Activated naive CD4-positive, alpha-beta T cell treated with anti-CD3 and anti-CD28 coated beads for 36 hours (primary cell): ENCODE results near the gene ZNF611. TPM values are rescaled to one million over a fixed set of nuclear protein-coding genes. Genes with fewer than 3 reads are reported as not detected.

Source experiments
- CTCF ChIA-PET: fragments of 350-600 bp; sonication (Branson Sonifier 250); formaldehyde crosslinking; loops from one replicate; lab custom pipeline; 2021; ENCODE audit warnings: antibody characterized with exemption; lab: Charles Lee
- DNase-seq: peaks from one replicate; pipeline ENCODE4 v3.0.0-alpha.2; 2020
- H3K27ac Mint-ChIP-seq: one replicate; pipeline ENCODE4 v1.8.0; 2021; ENCODE audit warnings: mild to moderate bottlenecking, mixed read lengths
- H3K27me3 Mint-ChIP-seq: one replicate; pipeline ENCODE4 v1.8.0; 2021; ENCODE audit warnings: low read depth, mixed read lengths
- H3K36me3 Mint-ChIP-seq: one replicate; pipeline ENCODE4 v1.8.0; 2021; ENCODE audit warnings: low read depth, mixed read lengths
- H3K4me1 Mint-ChIP-seq: one replicate; pipeline ENCODE4 v1.8.0; 2021; ENCODE audit warnings: low read depth, mixed read lengths
- H3K4me3 Mint-ChIP-seq: one replicate; pipeline ENCODE4 v1.8.0; 2021; ENCODE audit warnings: mild to moderate bottlenecking, moderate library complexity, mixed read lengths
- H3K9me3 Mint-ChIP-seq: one replicate; pipeline ENCODE4 v1.8.0; 2021; ENCODE audit warnings: mixed read lengths
- intact Hi-C: fragments of 100-400 bp; cut with micrococcal nuclease; formaldehyde crosslinking; loops from one replicate; pipeline ENCODE4 v1.15.1; 2023
- total RNA-seq, 2 experiments: library from RNA; stranded (reverse); gene quantifications; one replicate each; pipeline ENCODE4 v1.2.3, GENCODE V29; 2021

Gene ZNF611
- total RNA-seq, 2 experiments from 2014 or later = 10.4 to 12.1 TPM

- Mint-ChIP-seq H3K9me3 (no peaks in the 10 kb centered on the region), H3K27me3 (no peaks in the 10 kb centered on the region), H3K4me1 (peaks cover 5% of the 10 kb centered on the region), H3K27ac (no peak overlapping the region), H3K4me3 (no peak overlapping the region), H3K36me3 (peaks cover 63% of the 10 kb centered on the region)
- no peak for DNase-seq
- CTCF ChIA-PET = no interaction called here
- intact Hi-C loops = no loop called here
Measured at GRCh38 chr19:52667972-52668371, 66.9 kb downstream of the ZNF611 start.

- intact Hi-C loops = no loop called here
- CTCF ChIA-PET = interaction anchor here (0.6 kb wide), 1 partner anchor 220 kb away, joined by 4 read pairs; no protein-coding TSS in a partner anchor
- Mint-ChIP-seq H3K4me1 (peaks cover 5% of the 10 kb centered on the region), H3K4me3 (no peak overlapping the region), H3K36me3 (peaks cover 66% of the 10 kb centered on the region), H3K27me3 (no peaks in the 10 kb centered on the region), H3K27ac (no peak overlapping the region), H3K9me3 (peaks cover under 1% of the 10 kb centered on the region)
- DNase-seq = no peak
Measured at GRCh38 chr19:52666506-52666905, 68.3 kb downstream of the ZNF611 start.

GRCh38 chr19:52665529-52665928, 69.3 kb downstream of the ZNF611 start:
- Mint-ChIP-seq H3K4me1 (peaks cover 2% of the 10 kb centered on the region), H3K9me3 (peaks cover 2% of the 10 kb centered on the region), H3K4me3 (no peak overlapping the region), H3K27ac (no peak overlapping the region), H3K27me3 (no peaks in the 10 kb centered on the region), H3K36me3 (peaks cover 67% of the 10 kb centered on the region)
- CTCF ChIA-PET = interaction anchor here (0.6 kb wide), 1 partner anchor 221 kb away, joined by 4 read pairs; no protein-coding TSS in a partner anchor
- no peak for DNase-seq
- intact Hi-C loops = no loop called here

- H3K27ac Mint-ChIP-seq = no peak overlapping the region
- intact Hi-C loops = no loop called here
- no peaks in the 10 kb centered on the region for H3K27me3 Mint-ChIP-seq
- peaks cover 2% of the 10 kb centered on the region for H3K9me3 Mint-ChIP-seq
- no peak overlapping the region for H3K4me3 Mint-ChIP-seq
- peaks cover 68% of the 10 kb centered on the region for H3K36me3 Mint-ChIP-seq
- peaks cover 2% of the 10 kb centered on the region for H3K4me1 Mint-ChIP-seq
- CTCF ChIA-PET = no interaction called here
- DNase-seq = no peak
Measured at GRCh38 chr19:52665027-52665426, 69.8 kb downstream of the ZNF611 start.

GRCh38 chr19:52664461-52664860, 70.4 kb downstream of the ZNF611 start:
- peaks cover 68% of the 10 kb centered on the region for H3K36me3 Mint-ChIP-seq
- intact Hi-C loops = no loop called here
- no peak for DNase-seq
- H3K4me3 Mint-ChIP-seq = no peak overlapping the region
- peaks cover 2% of the 10 kb centered on the region for H3K9me3 Mint-ChIP-seq
- H3K27me3 Mint-ChIP-seq = no peaks in the 10 kb centered on the region
- peaks cover 2% of the 10 kb centered on the region for H3K4me1 Mint-ChIP-seq
- CTCF ChIA-PET = no interaction called here
- H3K27ac Mint-ChIP-seq = no peak overlapping the region

- Mint-ChIP-seq H3K27ac (no peak overlapping the region), H3K4me3 (no peak overlapping the region), H3K36me3 (peaks cover 74% of the 10 kb centered on the region), H3K4me1 (peaks cover 2% of the 10 kb centered on the region), H3K27me3 (no peaks in the 10 kb centered on the region), H3K9me3 (peaks cover 9% of the 10 kb centered on the region)
- intact Hi-C loops = no loop called here
- CTCF ChIA-PET = interaction anchor here (0.6 kb wide), 1 partner anchor 31 kb away, joined by 3 read pairs; no protein-coding TSS in a partner anchor
- no peak for DNase-seq
Measured at GRCh38 chr19:52662631-52663030, 72.2 kb downstream of the ZNF611 start.

GRCh38 chr19:52660981-52661380, 73.9 kb downstream of the ZNF611 start:
- CTCF ChIA-PET = interaction anchor here (0.6 kb wide), 1 partner anchor 27 kb away, joined by 3 read pairs; no protein-coding TSS in a partner anchor
- peaks cover 78% of the 10 kb centered on the region for H3K36me3 Mint-ChIP-seq
- no peak overlapping the region for H3K27ac Mint-ChIP-seq
- peaks cover 2% of the 10 kb centered on the region for H3K4me1 Mint-ChIP-seq
- H3K9me3 Mint-ChIP-seq = peaks cover 11% of the 10 kb centered on the region
- H3K27me3 Mint-ChIP-seq = no peaks in the 10 kb centered on the region
- DNase-seq = no peak
- no peak overlapping the region for H3K4me3 Mint-ChIP-seq
- intact Hi-C loops = no loop called here

- Mint-ChIP-seq H3K27ac (no peak overlapping the region), H3K9me3 (peaks cover 17% of the 10 kb centered on the region), H3K4me1 (no peaks in the 10 kb centered on the region), H3K36me3 (peaks cover 85% of the 10 kb centered on the region), H3K27me3 (no peaks in the 10 kb centered on the region), H3K4me3 (no peak overlapping the region)
- DNase-seq = no peak
- intact Hi-C loops = no loop called here
- CTCF ChIA-PET = interaction anchor here (0.6 kb wide), 1 partner anchor 915 kb away, joined by 3 read pairs; no protein-coding TSS in a partner anchor
Measured at GRCh38 chr19:52659013-52659412, 75.8 kb downstream of the ZNF611 start.

GRCh38 chr19:52658595-52658994, 76.2 kb downstream of the ZNF611 start:
- intact Hi-C loops = no loop called here
- Mint-ChIP-seq H3K27ac (no peak overlapping the region), H3K27me3 (no peaks in the 10 kb centered on the region), H3K9me3 (peaks cover 19% of the 10 kb centered on the region), H3K4me3 (no peak overlapping the region), H3K36me3 (peaks cover 89% of the 10 kb centered on the region), H3K4me1 (no peaks in the 10 kb centered on the region)
- CTCF ChIA-PET = no interaction called here
- no peak for DNase-seq

GRCh38 chr19:52653161-52653560, 81.7 kb downstream of the ZNF611 start:
- Mint-ChIP-seq H3K4me1 (no peaks in the 10 kb centered on the region), H3K36me3 (peaks cover 87% of the 10 kb centered on the region), H3K27ac (no peak overlapping the region), H3K4me3 (no peak overlapping the region), H3K27me3 (no peaks in the 10 kb centered on the region), H3K9me3 (peaks cover 50% of the 10 kb centered on the region)
- no peak for DNase-seq
- intact Hi-C loops = no loop called here
- CTCF ChIA-PET = no interaction called here

Other genes starting within 250 kb of the ZNF611 start
- 10 to 100 TPM; 19.1 to 20.1 TPM for gene ZNF808, start 207.4 kb downstream of the ZNF611 start, total RNA-seq
- 10 to 100 TPM; 13.8 to 15.0 TPM for gene ZNF701, start 164.8 kb downstream of the ZNF611 start, total RNA-seq
- gene ZNF83, start 96.7 kb downstream of the ZNF611 start, total RNA-seq = 10 to 100 TPM; 23.3 to 23.9 TPM
- 1 to 10 TPM; 4.8 to 4.9 TPM for gene ZNF600, start 51.7 kb upstream of the ZNF611 start, total RNA-seq
- gene ZNF28, start 86.6 kb upstream of the ZNF611 start, total RNA-seq = 1 to 10 TPM; 7.1 to 8.9 TPM
- gene ZNF468, start 122.6 kb upstream of the ZNF611 start, total RNA-seq = 1 to 10 TPM; 7.4 to 8.0 TPM
- gene ZNF320, start 162.6 kb upstream of the ZNF611 start, total RNA-seq = 1 to 10 TPM; 4.2 to 4.6 TPM
- 1 to 10 TPM; 4.1 to 4.3 TPM for gene ZNF888, start 188.4 kb upstream of the ZNF611 start, total RNA-seq
- gene ZNF816, start 227.8 kb upstream of the ZNF611 start, total RNA-seq = 10 to 100 TPM; 10.4 to 10.7 TPM